Stimulated activated memory B cell treated with anti-CD40 and anti-IgM and Interleukin-4, amounts not matched to agents 10 μg/mL and 1 μg/mL and 100 μg/mL, for 72 hours (primary cell): ENCODE data around the gene NLK.
"Not testable (repeated sequence)": the region's sequence is repeated elsewhere in the genome, so short reads cannot be mapped to it uniquely, and the experiment has no call there.

Experiments
- ATAC-seq: fragments of 150-1000 bp; cut with Tn5 transposase; 2 replicates; pipeline ENCODE4 v1.10.0; 2021
- H3K27ac Mint-ChIP-seq: one replicate; pipeline ENCODE4 v1.8.0; 2022; ENCODE audit warnings: mild to moderate bottlenecking, mixed read lengths
- H3K27me3 Mint-ChIP-seq: one replicate; pipeline ENCODE4 v1.8.0; 2022; ENCODE audit warnings: mixed read lengths
- H3K36me3 Mint-ChIP-seq: one replicate; pipeline ENCODE4 v1.8.0; 2022; ENCODE audit warnings: mixed read lengths
- H3K4me1 Mint-ChIP-seq: one replicate; pipeline ENCODE4 v1.8.0; 2022; ENCODE audit warnings: mixed read lengths
- H3K4me3 Mint-ChIP-seq: one replicate; pipeline ENCODE4 v1.8.0; 2022; ENCODE audit warnings: mild to moderate bottlenecking, moderate library complexity, mixed read lengths
- H3K9me3 Mint-ChIP-seq: one replicate; pipeline ENCODE4 v1.8.0; 2022; ENCODE audit warnings: mixed read lengths

Gene NLK

DNA sequence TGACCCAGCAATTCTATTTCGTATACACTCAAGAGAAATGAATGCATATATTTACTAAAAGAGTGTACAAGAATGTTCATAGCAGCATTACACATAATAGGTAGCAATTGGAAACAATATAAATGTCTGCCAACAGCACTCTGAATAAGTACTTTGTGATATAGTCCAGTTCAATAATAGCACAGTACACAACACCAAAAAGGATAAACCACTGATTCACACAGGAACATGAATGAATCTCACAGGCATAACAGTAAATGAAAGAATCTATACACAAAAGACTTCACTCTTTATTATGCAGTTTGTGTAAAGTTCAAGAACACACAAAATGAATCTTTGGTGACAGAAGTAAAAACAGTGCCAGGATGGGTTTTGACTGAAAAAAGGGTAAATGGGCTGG, 86.3 kb downstream of the NLK start:
- no peaks in the 10 kb centered on the region for H3K4me1 Mint-ChIP-seq
- ATAC-seq = no peak
- H3K4me3 Mint-ChIP-seq = no peak overlapping the region

GRCh38 chr17:28130472-28130871, 88.0 kb downstream of the NLK start:
- no peak for ATAC-seq
- Mint-ChIP-seq H3K27me3 (no peaks in the 10 kb centered on the region), H3K36me3 (peaks cover 28% of the 10 kb centered on the region), H3K27ac (no peak overlapping the region), H3K4me3 (no peak overlapping the region), H3K4me1 (no peaks in the 10 kb centered on the region), H3K9me3 (no peaks in the 10 kb centered on the region)

More for the DNA sequence above, 86.3 kb downstream of the NLK start:
- H3K9me3 Mint-ChIP-seq = no peaks in the 10 kb centered on the region
- no peaks in the 10 kb centered on the region for H3K27me3 Mint-ChIP-seq
- H3K36me3 Mint-ChIP-seq = peaks cover 28% of the 10 kb centered on the region
- no peak overlapping the region for H3K27ac Mint-ChIP-seq

DNA sequence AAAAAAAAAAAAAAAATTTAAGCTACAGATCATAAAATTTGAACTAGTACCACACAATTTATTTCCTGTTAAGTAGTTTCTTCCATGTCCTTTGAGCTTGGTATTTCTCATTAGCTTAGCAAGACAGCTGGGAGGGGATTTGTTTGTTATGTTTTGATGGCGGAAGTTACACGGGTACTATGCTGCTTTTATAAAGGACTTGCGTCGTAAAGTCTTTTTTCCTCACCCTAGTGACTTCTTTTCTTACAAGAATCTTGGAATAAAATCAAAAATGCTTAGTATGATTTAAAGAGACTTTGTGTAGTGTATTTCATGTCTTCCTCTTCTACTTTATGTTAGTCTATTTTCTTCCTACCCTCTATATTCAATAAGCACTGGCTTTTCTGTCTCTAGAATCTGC, 89.1 kb downstream of the NLK start:
- H3K4me3 Mint-ChIP-seq = no peak overlapping the region
- ATAC-seq = no peak
- no peak overlapping the region for H3K27ac Mint-ChIP-seq
- H3K4me1 Mint-ChIP-seq = no peaks in the 10 kb centered on the region
- no peaks in the 10 kb centered on the region for H3K27me3 Mint-ChIP-seq
- H3K36me3 Mint-ChIP-seq = peaks cover 28% of the 10 kb centered on the region
- H3K9me3 Mint-ChIP-seq = no peaks in the 10 kb centered on the region

GRCh38 chr17:28133562-28133970, 91.1 kb downstream of the NLK start:
- ATAC-seq = no peak
- no peaks in the 10 kb centered on the region for H3K27me3 Mint-ChIP-seq
- no peaks in the 10 kb centered on the region for H3K9me3 Mint-ChIP-seq
- H3K4me1 Mint-ChIP-seq = no peaks in the 10 kb centered on the region
- no peak overlapping the region for H3K27ac Mint-ChIP-seq
- no peak overlapping the region for H3K4me3 Mint-ChIP-seq
- H3K36me3 Mint-ChIP-seq = peaks cover 24% of the 10 kb centered on the region

GRCh38 chr17:28136923-28137322, 94.4 kb downstream of the NLK start:
- no peaks in the 10 kb centered on the region for H3K4me1 Mint-ChIP-seq
- no peak for ATAC-seq
- H3K36me3 Mint-ChIP-seq = peaks cover 32% of the 10 kb centered on the region
- H3K9me3 Mint-ChIP-seq = no peaks in the 10 kb centered on the region
- no peak overlapping the region for H3K27ac Mint-ChIP-seq
- H3K27me3 Mint-ChIP-seq = no peaks in the 10 kb centered on the region
- H3K4me3 Mint-ChIP-seq = no peak overlapping the region

GRCh38 chr17:28139822-28140221, 97.3 kb downstream of the NLK start:
- no peaks in the 10 kb centered on the region for H3K27me3 Mint-ChIP-seq
- H3K36me3 Mint-ChIP-seq = peaks cover 30% of the 10 kb centered on the region
- ATAC-seq = no peak
- H3K4me1 Mint-ChIP-seq = no peaks in the 10 kb centered on the region
- H3K27ac Mint-ChIP-seq = no peak overlapping the region
- H3K9me3 Mint-ChIP-seq = no peaks in the 10 kb centered on the region
- no peak overlapping the region for H3K4me3 Mint-ChIP-seq

DNA sequence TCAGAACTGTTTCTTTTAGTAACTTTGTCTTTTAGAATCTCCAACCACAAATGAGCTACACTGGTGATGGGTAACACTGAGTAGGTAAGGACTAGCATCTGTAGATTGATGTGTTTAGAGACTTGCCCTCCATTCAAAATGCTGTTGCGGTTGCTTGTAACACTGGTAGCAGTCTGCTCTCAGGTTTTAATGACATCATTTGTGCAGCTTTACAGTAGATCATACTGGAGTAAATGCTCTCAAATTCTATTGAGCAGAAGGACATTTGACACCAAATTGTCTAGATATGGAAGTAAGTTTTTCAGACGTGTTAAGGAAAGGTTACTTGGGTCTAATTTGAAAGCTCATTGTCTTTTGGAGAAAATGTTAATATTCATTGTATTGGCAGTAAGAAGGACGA, 98.8 kb downstream of the NLK start:
- Mint-ChIP-seq H3K9me3 (no peaks in the 10 kb centered on the region), H3K4me1 (no peaks in the 10 kb centered on the region), H3K36me3 (peaks cover 33% of the 10 kb centered on the region), H3K4me3 (no peak overlapping the region), H3K27me3 (no peaks in the 10 kb centered on the region), H3K27ac (no peak overlapping the region)
- ATAC-seq = no peak

- no peaks in the 10 kb centered on the region for H3K27me3 Mint-ChIP-seq
- no peaks in the 10 kb centered on the region for H3K9me3 Mint-ChIP-seq
- no peak overlapping the region for H3K4me3 Mint-ChIP-seq
- peaks cover 38% of the 10 kb centered on the region for H3K36me3 Mint-ChIP-seq
- H3K4me1 Mint-ChIP-seq = no peaks in the 10 kb centered on the region
- no peak overlapping the region for H3K27ac Mint-ChIP-seq
- ATAC-seq = no peak
Measured at GRCh38 chr17:28141773-28142172, 99.3 kb downstream of the NLK start.

- ATAC-seq = no peak
- no peaks in the 10 kb centered on the region for H3K27me3 Mint-ChIP-seq
- peaks cover 42% of the 10 kb centered on the region for H3K36me3 Mint-ChIP-seq
- H3K4me3 Mint-ChIP-seq = no peak overlapping the region
- no peaks in the 10 kb centered on the region for H3K9me3 Mint-ChIP-seq
- no peaks in the 10 kb centered on the region for H3K4me1 Mint-ChIP-seq
- H3K27ac Mint-ChIP-seq = no peak overlapping the region
Measured at GRCh38 chr17:28142305-28142704, 99.8 kb downstream of the NLK start.

DNA sequence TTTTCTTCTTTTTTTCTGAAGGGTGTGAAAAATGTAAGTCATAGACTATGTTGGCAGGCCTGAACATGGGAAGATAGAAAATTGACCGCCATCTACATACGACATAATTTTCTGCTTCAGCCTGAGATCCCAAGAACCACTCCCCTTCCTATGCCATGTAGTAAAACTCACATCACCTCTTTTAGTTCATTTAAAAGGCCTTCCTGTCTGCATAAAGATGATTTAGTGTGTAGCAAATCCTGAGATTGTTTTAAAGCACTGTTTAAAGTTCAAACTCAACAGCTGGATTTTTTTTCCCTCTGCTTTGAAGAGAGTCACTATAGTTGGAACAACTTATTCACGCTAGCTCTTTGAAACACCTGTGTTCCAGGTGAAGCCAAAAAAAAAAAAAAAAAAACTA, 101.5 kb downstream of the NLK start:
- H3K27ac Mint-ChIP-seq = no peak overlapping the region
- H3K9me3 Mint-ChIP-seq = no peaks in the 10 kb centered on the region
- H3K4me1 Mint-ChIP-seq = no peaks in the 10 kb centered on the region
- H3K27me3 Mint-ChIP-seq = no peaks in the 10 kb centered on the region
- ATAC-seq = no peak
- no peak overlapping the region for H3K4me3 Mint-ChIP-seq
- H3K36me3 Mint-ChIP-seq = peaks cover 42% of the 10 kb centered on the region

GRCh38 chr17:28145348-28145747, 102.9 kb downstream of the NLK start:
- Mint-ChIP-seq H3K27ac (no peak overlapping the region), H3K4me1 (no peaks in the 10 kb centered on the region), H3K36me3 (peaks cover 36% of the 10 kb centered on the region), H3K27me3 (no peaks in the 10 kb centered on the region), H3K4me3 (no peak overlapping the region), H3K9me3 (no peaks in the 10 kb centered on the region)
- no peak for ATAC-seq

DNA sequence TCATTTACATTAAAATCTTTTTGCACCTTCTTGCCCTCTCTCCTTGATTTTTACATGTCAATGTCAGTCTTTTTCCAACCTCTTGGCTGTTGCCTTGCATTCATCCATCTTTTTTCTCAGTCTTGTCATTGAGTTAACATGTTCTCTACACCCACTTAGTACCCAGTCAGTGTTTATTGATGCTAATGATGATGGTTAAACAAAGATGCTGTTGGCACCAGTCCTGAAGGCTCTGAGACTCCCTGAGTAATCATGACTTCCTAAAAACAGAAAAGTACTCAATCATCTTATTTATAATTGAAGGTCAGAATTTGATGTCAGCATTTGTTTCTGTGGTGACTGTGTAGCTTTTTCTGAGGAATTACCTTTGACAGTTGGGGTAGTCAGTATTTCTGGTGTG, 104.5 kb downstream of the NLK start:
- H3K9me3 Mint-ChIP-seq = no peaks in the 10 kb centered on the region
- H3K4me1 Mint-ChIP-seq = no peaks in the 10 kb centered on the region
- H3K4me3 Mint-ChIP-seq = no peak overlapping the region
- H3K27ac Mint-ChIP-seq = no peak overlapping the region
- no peak for ATAC-seq
- peaks cover 28% of the 10 kb centered on the region for H3K36me3 Mint-ChIP-seq
- H3K27me3 Mint-ChIP-seq = no peaks in the 10 kb centered on the region

- Mint-ChIP-seq H3K27me3 (no peaks in the 10 kb centered on the region), H3K9me3 (no peaks in the 10 kb centered on the region), H3K4me3 (no peak overlapping the region), H3K27ac (no peak overlapping the region), H3K36me3 (peaks cover 12% of the 10 kb centered on the region), H3K4me1 (no peaks in the 10 kb centered on the region)
- ATAC-seq = no peak
Measured at GRCh38 chr17:28151001-28151400, 108.5 kb downstream of the NLK start.

DNA sequence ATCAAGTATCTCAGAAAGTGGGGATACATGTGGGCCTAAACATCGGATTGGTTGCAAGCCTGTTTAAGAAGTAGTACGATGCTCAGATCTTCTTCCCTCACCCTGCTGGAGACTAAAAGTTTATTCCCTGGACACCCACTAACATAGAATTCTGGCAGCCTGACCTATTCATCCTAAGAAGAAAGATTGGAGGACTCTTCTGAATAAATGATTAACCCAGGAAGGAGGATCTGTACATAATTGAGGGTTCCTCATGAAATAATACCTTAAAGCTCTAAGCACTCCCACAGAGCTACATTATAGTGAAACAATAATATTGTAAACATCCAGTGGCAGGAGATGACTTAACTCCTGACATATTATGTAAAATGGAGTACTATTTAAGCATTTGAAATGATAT, 111.7 kb downstream of the NLK start:
- Mint-ChIP-seq H3K36me3 (no peaks in the 10 kb centered on the region), H3K27ac (no peak overlapping the region), H3K4me1 (no peaks in the 10 kb centered on the region), H3K4me3 (no peak overlapping the region), H3K9me3 (no peaks in the 10 kb centered on the region), H3K27me3 (no peaks in the 10 kb centered on the region)
- no peak for ATAC-seq

DNA sequence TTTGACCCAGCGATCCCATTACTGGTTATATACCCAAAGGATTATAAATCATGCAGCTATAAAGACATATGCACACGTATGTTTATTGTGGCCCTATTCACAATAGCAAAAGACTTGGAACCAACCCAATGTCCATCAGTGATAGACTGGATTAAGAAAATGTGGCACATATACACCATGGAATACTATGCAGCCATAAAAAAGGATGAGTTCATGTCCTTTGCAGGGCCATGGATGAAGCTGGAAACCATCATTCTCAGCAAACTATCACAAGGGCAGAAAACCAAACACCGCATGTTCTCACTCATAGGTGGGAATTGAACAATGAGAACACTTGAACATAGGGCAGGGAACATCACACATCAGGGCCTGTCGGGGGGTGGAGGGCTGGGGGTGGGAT, 112.9 kb downstream of the NLK start:
- not testable (repeated sequence) for H3K27me3 Mint-ChIP-seq, H3K4me3 Mint-ChIP-seq, H3K4me1 Mint-ChIP-seq, H3K36me3 Mint-ChIP-seq, H3K9me3 Mint-ChIP-seq, ATAC-seq, H3K27ac Mint-ChIP-seq

DNA sequence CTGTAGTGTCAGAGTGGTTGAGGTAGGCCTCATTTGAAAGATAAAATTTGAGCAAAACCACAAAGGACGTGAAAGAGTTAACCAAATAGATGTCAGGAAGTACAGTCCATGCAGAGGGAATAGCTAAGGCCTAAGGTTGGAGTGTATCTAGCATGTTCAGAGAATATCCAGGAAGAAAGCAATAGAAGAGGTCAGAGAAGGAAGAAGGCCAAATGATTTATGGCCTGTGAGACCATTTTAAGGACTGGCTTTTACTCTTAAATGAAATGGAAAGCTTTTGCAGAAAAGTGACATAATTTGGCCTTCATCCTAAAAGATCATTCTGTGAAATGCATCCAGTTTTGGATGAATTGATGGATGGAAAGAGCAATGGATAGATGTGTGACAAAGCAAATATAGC, 116.5 kb downstream of the NLK start:
- no peaks in the 10 kb centered on the region for H3K27me3 Mint-ChIP-seq
- no peak for ATAC-seq
- no peak overlapping the region for H3K4me3 Mint-ChIP-seq
- H3K4me1 Mint-ChIP-seq = no peaks in the 10 kb centered on the region
- peaks cover 6% of the 10 kb centered on the region for H3K36me3 Mint-ChIP-seq
- no peak overlapping the region for H3K27ac Mint-ChIP-seq
- H3K9me3 Mint-ChIP-seq = no peaks in the 10 kb centered on the region

DNA sequence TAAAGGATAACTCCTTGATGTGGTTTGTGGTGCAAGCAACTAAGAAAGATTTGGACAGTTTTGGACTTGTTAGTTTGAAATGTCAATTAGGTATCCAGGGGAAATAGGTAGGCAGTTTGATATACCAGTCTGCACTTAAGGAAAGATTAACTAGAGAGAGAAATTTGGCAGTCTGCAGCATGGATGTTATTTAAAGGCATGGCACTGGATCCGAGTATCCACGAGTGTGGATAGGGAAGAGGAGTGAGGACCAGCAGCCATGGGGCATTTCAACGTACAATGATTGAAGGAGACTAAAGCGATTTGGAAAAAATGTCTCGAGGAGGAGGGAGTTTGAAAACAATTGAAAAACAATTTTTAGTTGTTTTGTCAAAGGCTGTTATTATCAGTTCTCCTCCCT, 117.4 kb downstream of the NLK start:
- no peak for ATAC-seq
- Mint-ChIP-seq H3K36me3 (peaks cover 6% of the 10 kb centered on the region), H3K4me3 (no peak overlapping the region), H3K4me1 (no peaks in the 10 kb centered on the region), H3K27me3 (no peaks in the 10 kb centered on the region), H3K27ac (no peak overlapping the region), H3K9me3 (no peaks in the 10 kb centered on the region)
